Ramos (cell line): ENCODE data around the gene LCN10.

Experiments
- in situ Hi-C: fragments of 300-500 bp; cut with MboI; formaldehyde crosslinking; loops from one replicate; pipeline ENCODE4 v1.14.3; 2022; ENCODE audit warnings: low sequenced_read_pairs; ENCODE audit not compliant: unreplicated experiment

LCN10 gene

DNA sequence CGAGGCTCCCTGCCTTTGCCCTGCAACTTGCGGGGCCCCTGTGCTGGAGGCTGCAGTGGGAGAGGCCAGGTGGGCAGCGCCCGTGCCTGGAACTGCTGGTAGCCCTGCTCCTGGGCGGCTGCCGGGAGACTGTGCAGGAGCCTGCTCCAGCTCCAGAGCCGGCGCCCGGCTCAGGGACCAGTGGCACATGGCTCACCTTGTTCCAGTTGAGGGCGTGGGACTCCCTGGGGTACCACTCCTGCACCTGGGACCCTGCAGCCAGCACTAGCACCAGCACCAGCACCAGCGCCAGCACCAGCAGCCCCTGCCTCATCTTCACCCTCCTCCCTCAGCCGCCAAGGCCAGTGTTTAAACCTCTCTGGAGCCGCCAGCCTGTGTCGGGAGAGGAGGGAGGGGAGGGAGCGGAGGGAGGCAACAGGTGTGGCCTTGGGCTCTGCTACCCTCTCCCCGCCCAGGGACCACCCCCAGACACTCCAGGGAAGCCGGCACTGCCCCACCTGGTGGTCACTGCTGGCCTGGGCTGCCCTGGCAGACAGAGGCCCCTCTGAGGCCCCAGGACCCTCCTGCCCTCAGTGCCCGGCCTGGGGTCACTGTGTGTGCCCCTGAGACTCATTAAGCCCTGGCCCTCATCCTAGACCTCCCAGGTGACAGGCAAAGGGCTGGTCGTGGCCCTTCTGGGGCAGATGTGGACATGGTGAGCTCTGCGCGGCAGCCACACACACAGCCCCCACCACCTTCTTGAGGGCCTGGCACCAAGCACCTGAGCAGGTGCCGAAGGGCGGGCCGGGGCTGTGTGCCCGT lies at the start of gene LCN10:
Gene LCN10, minus strand, starts transcription at position 350 of the 801 bp plus-strand sequence. Its CDS starts 37 bp downstream, at position 313.
- in situ Hi-C loops, result no loop called here

DNA sequence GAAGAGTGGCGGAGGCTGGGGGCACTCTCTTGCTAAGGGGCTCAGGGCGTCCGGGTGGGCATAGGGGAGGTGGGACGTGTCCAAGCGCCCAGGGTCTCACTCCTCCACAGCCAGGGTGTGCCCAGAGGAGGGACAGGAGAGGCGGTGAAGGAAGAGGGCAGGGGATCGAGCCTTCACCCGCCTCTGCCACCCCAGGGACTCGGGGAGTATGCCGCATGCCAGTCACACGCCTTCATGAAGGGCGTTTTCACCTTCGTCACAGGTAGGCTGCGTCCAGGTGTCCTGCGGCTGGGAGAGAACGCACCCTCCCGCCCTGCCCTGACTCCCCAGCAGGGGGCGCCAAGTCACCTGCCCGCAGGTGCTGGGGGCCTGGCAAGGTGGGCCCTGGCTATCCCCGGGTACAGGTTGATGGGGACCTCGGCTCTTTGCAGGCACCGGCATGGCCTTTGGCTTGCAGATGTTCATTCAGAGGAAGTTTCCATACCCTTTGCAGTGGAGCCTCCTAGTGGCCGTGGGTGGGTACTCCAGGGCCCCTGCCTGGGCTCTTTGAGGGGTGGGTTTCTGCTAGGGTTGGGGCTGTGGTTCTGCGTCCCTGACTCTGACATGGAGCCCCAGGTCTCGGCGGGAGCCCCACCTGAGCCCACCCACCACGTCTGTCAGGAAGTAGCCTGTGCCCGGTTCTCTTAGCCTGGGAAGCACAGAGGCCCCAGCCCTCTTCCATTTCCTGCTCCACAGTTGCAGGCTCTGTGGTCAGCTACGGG lies 49.0 kb upstream of the LCN10 start:
- in situ Hi-C loops, result loop anchor here (5.0 to 25.0 kb wide), 3 partner anchors 246 to 671 kb away; partner anchors contain the start of genes CYSRT1, NSMF, RNF224 and SLC34A3

DNA sequence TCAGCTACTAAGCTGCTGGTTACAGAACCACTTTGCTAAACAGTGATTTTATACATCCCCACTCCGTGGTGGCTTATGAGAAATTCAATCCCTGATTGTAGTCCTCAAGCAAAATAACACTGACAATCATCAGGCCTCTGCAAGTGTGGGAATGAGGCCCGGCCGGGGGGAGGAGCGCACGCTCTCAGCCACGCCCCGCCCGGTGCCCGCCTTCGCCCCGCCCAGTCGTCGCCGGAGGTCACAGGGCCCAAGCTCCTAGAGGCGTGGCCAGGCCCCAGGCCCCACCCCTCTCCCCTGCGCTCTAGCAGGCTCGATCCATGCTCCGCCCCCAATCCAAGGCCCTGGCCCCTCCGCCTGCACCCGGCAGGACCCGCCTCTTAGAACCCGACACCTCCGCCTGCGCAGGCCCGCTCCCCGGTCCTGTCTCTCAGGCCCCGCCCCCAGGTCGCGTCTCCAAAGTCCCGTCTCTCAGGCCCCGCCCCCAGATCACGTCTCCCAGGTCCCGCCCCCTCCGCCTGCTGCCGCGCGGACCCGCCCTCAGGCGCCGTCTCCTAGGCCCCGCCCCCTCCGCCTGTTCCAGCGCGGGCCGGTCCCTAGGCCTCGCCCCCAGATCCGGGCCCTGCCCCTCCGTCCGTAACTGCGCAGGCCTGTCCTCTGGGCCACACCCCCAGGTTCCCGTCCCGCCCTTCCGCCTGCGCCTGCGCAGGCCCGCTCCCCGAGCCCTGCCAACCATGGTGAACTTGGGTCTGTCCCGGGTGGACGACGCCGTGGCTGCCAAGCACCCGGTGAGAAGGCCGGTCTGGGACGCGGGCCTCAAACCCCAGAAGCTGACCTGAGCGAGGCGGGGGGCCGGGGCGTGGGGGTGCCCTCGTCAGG lies 48.1 kb upstream of the LCN10 start, which contains the start of gene TMEM141:
Gene TMEM141, plus strand, starts transcription at position 705 of the 876 bp plus-strand sequence. Its CDS starts 27 bp downstream, at position 732.
- in situ Hi-C loops, result loop anchor here (5.0 to 25.0 kb wide), 3 partner anchors 246 to 671 kb away; partner anchors contain the start of genes CYSRT1, NSMF, RNF224 and SLC34A3

DNA sequence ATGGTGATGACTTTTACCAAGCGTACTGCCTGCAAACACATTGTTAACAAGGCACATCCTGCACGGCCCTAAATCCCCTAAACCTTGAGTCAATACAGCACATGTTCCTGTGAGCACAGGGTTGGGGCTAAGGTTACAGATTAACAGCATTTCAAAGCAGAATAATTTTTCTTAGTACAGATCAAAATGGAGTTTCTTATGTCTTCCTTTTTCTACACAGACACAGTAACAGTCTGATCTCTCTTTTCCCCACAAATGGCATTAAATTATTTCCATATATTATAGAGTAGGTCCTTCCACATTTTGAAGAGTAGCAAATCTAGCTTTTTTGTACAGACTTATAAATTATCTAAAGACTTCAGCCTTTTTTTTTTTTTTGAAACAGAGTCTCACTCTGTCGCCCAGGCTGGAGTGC lies 46.8 kb upstream of the LCN10 start:
- in situ Hi-C loops, result loop anchor here (25.0 kb wide), 2 partner anchors 448 to 673 kb away; partner anchors contain the start of genes CYSRT1, NSMF, RNF224 and SLC34A3

DNA sequence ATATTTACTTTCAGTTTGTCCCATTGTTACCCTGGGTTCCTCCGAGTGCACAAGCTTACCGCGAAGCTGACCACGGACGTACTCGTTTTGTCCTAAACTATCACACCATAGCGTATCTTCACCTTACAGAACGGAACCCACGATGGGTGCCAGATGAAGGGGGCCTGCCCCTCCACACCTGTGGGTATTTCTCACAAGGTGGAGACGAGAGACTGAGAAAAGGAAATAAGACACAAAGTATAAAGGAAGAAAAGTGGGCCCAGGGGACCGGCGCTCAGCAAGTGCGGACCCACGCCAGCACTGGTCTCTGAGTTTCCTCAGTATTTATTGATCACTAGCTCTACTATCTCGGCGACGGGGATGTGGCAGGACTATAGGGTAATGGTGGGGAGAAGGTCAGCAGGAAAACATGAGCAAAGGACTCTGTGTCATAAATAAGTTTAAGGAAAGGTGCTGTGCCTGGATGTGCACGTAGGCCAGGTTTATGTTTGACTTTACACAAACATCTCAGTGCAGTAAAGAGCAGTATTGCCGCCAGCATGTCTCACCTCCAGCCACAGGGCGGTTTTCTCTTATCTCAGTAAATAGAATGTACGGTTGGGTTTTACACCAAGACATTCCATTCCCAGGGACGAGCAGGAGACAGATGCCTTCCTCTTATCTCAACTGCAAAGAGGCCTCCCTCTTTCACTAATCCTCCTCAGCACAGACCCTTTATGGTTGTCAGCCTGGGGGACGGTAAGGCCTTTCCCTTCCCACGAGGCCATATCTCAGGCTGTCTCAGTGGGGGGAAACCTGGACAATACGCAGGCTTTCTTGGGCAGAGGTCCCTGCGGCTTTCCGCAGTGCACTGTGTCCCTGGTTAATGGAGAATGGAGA lies 46.1 kb upstream of the LCN10 start:
- in situ Hi-C loops, result loop anchor here (25.0 kb wide), 2 partner anchors 448 to 673 kb away; partner anchors contain the start of genes CYSRT1, NSMF, RNF224 and SLC34A3

DNA sequence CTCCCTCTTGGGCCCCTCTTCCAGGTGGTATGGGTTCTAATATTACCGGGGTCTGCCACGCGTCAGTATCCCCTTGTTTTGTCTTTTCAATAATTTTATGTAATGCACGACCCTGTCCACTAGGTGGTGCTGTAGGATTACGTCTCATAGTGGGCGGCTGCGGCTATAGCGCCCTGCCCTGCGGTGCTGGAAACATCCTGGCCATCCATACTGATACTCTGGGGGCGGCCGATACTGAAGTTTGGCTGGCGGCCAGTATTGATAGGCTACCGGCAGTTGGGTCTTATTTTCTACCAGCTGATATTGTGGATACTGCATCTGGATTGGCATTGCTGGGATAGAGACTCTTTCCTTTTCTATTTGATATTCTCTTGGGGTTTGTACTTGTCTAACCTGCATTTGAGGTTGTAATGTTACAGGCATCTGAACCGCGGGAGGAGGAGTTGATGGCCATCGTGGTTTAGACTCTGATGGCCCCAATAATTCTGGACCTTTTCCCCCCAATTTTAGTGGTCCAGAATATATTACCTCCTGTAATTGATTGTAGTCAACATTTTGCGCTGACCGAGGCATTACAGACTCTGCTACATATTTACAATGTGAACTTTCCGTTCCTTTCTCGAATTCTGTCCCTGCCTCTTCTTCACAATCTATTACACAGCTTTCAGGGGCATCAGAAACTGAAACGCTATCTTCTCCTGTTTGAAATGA lies 45.1 kb upstream of the LCN10 start:
- in situ Hi-C loops, result loop anchor here (25.0 kb wide), 2 partner anchors 449 to 674 kb away; partner anchors contain the start of genes CYSRT1, NSMF, RNF224 and SLC34A3

DNA sequence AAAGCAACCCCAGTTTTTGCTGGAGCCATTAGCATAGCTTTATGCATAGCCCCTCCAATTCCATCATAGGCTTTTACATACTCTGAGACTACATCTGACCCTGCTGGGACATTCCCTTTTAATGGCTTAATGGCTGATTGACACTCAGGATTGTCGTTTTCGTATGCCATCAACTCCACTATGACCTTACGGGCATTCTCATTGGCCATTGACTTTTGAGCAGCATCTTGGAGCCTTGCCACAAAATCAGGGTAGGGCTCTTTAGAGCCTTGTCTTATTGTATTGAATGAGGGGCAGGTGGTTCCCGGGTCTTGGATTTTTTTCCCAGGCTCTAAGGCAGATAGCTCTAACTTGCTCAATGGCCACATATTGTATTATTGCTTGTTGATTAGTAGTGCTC lies 44.2 kb upstream of the LCN10 start:
- in situ Hi-C loops, result loop anchor here (25.0 kb wide), 2 partner anchors 450 to 675 kb away; partner anchors contain the start of genes CYSRT1, NSMF, RNF224 and SLC34A3

DNA sequence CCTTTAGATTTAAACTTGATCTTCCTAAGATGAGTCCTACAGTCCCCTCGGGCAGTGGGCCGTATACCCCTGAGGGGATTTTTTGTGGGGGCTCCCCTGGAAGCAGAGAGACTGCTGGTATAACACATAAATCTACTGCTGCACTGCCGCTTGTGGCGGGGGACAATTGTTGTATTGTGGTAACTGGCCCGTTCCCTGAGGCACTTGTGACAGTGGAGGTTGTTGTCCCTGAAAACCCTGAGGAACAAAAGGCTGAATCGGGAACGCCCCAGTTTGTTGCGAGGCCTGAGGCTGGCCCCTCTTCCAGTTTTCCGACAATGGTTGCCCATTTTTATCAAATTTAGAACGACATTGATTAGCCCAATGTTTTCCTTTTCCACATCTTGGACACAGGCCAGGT lies 43.7 kb upstream of the LCN10 start:
- in situ Hi-C loops, result loop anchor here (25.0 kb wide), 2 partner anchors 451 to 676 kb away; partner anchors contain the start of genes CYSRT1, NSMF, RNF224 and SLC34A3

DNA sequence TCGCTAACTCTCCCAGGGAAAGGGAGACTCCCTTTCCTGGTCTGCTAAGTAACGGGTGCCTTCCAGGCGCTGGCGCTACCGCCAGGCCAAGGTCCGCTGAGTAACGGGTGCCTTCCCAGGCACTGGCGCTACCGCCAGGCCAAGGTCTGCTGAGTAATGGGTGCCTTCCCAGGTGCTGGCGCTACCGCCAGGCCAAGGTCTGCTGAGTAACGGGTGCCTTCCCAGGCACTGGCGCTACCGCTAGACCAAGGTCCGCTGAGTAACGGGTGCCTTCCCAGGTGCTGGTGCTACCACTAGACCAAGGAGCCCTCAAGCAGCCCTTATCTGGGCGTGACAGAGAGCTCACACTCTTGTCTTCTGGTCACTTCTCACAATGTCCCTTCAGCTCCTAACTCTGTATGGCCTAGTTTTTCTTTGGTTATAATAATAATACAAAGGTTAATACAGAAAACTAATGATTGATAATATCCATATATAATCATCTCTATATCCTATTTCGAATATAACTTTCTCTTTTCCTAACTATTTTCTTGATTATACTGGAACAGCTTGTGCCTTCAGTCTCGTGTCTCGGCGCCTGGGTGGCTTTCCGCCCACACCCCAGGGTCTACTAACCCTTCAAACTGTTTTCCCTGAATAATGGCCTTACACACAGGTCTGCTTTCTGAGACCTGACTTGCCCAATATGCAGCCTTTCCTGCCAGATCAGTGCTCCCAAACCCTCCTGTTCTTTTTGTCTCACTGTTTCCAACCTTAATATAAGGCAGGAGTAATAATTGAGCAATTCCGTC lies 43.0 kb upstream of the LCN10 start:
- in situ Hi-C loops, result loop anchor here (25.0 kb wide), 2 partner anchors 452 to 677 kb away; partner anchors contain the start of genes CYSRT1, NSMF, RNF224 and SLC34A3

DNA sequence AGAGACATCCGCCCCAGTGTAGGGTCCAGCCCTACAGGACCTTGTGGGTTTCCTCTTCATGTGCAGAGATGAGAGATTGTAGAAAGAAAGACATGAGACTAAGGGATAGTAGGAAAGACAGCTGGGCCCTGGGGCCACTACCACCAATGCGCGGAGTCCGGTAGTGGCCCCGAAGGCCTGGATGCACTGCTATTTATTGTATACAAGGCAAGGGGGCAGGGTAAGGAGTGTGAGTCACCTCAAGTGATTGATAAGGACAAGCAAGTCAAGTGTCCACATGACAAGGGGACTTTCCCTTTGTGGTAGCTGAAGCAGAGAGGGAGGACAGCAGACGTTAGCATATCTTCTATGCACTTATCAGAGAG lies 42.2 kb upstream of the LCN10 start:
- in situ Hi-C loops, result loop anchor here (25.0 kb wide), 2 partner anchors 452 to 677 kb away; partner anchors contain the start of genes CYSRT1, NSMF, RNF224 and SLC34A3

DNA sequence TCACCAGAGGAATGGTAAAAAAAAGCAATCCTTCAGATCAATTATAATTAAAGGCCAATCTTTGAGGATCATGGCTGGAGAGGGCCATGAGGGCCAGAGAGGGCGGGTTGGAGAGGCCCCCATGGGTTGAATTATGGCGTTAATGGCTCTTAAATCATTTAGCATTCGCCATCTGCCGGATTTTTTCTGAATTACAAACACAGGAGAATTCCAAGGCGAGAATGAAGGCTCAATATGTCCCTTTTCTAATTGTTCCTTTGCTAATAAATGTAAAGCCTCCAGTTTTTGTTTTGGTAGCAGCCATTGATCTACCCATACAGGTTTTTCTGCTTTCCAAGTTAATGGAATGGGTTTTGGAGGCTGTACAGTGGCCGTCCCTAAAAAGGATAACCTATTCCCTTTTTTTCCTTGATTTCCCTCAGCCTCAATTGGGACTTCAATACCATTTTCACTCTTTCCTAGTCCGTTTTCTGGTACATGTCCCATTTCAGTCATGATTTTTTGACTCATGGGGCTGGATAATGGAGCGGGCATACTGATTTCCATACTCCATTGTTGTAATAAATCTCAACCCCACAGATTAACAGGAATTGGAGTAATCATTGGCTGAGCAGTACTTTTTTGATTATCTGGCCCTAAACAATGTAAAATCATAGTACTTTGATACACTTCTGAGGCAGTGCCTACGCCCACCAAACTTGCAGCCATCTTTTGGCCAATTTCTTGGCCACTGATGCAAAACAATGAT lies 41.7 kb upstream of the LCN10 start:
- in situ Hi-C loops, result loop anchor here (25.0 kb wide), 2 partner anchors 453 to 678 kb away; partner anchors contain the start of genes CYSRT1, NSMF, RNF224 and SLC34A3

DNA sequence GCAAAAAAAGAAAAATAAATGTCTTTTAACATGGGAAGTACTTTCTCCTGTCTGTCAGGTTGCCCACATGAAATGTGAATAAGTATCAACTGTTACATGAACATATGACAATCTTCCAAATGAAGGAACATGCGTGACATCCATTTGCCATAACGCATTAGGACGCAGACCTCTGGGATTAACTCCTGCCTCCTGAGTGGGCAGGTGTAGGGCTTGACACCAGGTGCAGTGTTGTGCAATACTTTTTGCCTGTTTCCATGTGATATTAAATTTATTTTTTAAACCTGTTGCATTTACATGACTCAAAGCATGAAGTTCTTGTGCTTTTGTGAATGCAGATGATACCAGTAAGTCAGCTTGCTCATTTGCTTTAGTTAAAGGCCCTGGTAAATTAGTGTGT lies 39.7 kb upstream of the LCN10 start:
- in situ Hi-C loops, result loop anchor here (25.0 kb wide), 2 partner anchors 455 to 680 kb away; partner anchors contain the start of genes CYSRT1, NSMF, RNF224 and SLC34A3

DNA sequence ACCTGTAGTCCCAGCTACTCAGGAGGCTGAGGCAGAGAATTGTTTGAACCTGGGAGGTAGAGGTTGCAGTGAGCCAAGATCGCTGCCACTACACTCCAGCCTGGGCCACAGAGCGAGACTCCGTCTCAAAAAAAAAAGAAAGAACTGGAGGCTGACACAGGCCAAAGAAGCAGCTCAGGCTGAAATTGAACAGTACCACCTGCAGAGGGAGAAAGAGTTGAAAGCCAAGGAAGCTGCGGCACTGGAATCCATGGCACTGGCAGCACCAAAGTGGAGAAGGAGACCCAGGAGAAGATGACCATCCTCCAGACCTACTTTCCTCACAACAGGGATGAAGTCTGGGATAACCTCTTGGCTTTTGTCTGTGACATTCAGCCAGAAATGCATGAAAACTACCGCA lies 37.1 kb upstream of the LCN10 start:
- in situ Hi-C loops, result loop anchor here (25.0 kb wide), 2 partner anchors 457 to 682 kb away; partner anchors contain the start of genes CYSRT1, NSMF, RNF224 and SLC34A3

DNA sequence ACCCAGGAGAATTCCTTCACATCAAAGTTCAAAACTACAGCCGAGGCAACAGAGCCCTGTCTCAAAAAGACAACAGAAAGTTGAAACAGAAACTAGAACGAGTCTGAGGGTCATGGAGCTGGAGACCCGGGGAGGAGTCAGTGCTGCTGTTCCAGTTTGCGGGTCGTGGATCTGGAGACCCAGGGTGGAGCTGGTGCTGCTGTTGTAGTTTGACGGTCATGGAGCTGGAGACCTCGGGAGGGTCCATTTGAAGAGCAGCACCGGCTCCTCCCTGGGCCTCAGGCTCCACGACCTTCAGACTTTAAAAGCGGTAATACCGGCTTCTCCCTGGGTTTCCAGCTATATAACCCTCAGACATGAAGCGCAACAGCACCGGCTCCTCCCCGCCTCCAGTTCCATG lies 34.6 kb upstream of the LCN10 start:
- in situ Hi-C loops, result loop anchor here (25.0 kb wide), 2 partner anchors 460 to 685 kb away; partner anchors contain the start of genes CYSRT1, NSMF, RNF224 and SLC34A3

DNA sequence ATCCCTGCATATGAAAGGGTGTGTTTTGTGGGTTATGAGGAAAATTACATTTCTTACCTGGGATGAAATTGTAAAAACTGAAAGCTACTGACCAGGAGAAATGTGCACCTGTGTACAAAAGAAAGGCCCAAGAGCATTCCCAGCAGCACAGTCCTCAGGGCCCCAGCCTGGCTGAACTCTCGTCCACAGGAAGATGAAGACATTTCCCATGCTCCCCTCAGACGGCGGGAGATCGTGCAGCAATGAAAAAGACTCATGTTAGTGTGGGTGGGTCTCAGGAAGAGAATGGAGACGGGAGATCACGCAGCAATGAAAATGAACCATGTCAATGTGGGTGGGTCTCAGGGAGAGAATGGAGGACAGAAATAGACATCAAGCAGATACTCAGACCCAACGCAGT lies 34.2 kb upstream of the LCN10 start:
- in situ Hi-C loops, result loop anchor here (25.0 kb wide), 2 partner anchors 460 to 685 kb away; partner anchors contain the start of genes CYSRT1, NSMF, RNF224 and SLC34A3

DNA sequence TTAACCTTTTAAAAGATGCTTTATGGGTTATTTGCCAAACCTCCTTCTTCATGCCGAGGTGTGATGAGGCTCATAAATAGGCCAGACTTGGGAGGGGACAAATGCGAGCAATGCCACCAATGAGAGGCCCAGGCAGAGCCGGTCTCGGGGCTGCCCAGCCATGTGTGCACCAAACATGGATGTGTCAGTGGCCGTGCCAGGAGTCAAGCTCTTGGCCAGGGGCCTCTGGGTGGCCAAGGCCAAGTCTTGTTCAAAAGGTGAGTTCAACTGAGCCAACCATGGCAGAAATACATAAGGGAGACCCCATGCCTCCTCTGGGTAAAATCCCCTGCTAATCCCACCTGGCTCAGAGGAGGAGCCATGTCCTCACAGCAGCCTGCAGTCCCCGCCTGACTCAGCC lies 32.5 kb upstream of the LCN10 start:
- in situ Hi-C loops, result loop anchor here (25.0 kb wide), 2 partner anchors 462 to 687 kb away; partner anchors contain the start of genes CYSRT1, NSMF, RNF224 and SLC34A3
